GM12872 (cell line): ENCODE data around the gene LRRC7.

Experiments used
- CTCF ChIP-seq: IDR thresholded peaks from 3 replicates; pipeline ENCODE4 v1.5.1; 2011; ENCODE audit warnings: low read depth, mild to moderate bottlenecking, low read length, moderate library complexity; ENCODE audit not compliant: insufficient read depth

Gene LRRC7

GRCh38 chr1:69992594-69992993 lies 424.9 kb downstream of the LRRC7 start:
- no peak for TF ChIP-seq CTCF

GRCh38 chr1:69993810-69994209 lies 426.1 kb downstream of the LRRC7 start:
- TF ChIP-seq CTCF, result no peak

GRCh38 chr1:69994241-69994640 lies 426.5 kb downstream of the LRRC7 start:
- TF ChIP-seq CTCF, result no peak

- TF ChIP-seq CTCF, result no peak
These were observed 431.1 kb downstream of the LRRC7 start for GRCh38 chr1:69998847-69999246.

GRCh38 chr1:70003211-70003908 lies 435.6 kb downstream of the LRRC7 start:
- TF ChIP-seq CTCF, result no peak

- no peak for TF ChIP-seq CTCF
These were observed 437.8 kb downstream of the LRRC7 start for GRCh38 chr1:70005386-70006034.

- TF ChIP-seq CTCF, result no peak
These were observed 440.9 kb downstream of the LRRC7 start for GRCh38 chr1:70008660-70009059.
